GM19099 (cell line): ENCODE results near the gene RAB3IL1.

Experiments used
- POLR2A ChIP-seq: IDR thresholded peaks from 3 replicates; pipeline ENCODE4 v1.6.1; 2011; ENCODE audit warnings: low read depth; ENCODE audit not compliant: insufficient read length; ENCODE audit errors: extremely low read depth

Gene RAB3IL1

DNA sequence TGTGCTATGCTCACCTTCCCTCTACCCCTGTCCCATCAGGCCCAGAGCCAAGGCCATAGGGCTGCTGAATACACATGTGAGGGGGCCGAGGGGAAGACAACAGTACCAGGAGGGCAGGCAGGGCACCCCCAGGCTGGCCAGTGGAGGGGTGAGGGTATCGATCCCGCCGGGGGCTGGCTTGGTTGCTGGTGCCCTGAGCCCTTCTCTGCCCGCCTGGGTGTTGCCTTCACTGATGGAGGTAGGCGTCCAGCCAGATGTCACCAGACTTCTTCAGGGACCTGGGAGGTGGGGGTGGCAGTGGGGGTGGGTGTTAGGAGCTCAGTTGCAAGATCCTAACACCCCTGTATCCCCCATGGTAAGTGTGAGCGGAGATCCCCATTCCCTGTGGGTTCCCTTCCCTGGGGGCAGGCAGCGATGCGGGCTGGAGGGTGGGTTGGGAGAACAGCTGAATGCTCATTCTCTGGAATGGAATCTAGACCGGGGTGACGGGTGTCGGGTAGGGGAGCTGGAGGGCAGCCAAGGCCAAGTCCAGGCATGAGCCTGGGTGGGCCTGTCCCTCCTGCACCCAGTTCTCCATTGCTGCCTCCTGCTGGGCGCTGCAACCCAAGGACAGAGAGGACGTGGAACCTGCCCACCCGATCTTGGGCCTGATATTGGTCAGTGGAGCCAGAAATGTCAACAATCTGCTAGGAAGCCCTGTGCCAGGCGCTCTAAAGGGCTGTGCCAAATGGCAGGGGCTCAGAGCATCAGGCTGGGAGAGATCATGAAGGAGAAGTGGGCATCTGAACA, 43.6 kb downstream of the RAB3IL1 start:
- TF ChIP-seq POLR2A: no peak

DNA sequence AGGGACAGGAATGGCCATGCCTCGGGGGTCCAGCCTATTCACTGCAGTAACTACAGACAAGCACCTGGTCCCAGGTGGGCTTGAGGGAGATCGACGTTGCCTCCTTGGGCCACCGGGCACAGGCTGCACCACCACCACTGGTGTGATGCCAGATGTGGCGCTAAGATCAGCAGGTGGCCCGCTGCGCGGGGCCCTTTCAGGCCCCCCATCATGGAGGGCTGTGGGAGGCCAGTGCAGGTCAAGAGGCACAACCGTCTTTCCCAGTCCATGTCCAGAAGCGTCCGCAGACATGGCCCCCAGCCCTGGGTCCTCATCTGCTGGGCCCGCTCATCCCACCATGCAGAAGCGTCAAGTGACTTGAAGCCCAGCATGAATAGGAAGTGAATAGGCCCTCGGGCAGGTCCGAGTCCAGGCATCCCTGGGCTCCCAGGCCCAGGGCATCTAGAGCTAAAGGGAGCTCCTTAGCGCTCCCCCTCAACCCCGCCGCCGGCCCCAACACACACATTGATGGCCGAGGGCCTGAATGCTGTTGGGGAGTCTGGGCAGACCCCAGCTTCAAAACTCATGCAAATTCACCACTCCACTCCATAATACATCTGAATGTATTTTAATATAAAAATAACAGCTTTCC, 44.3 kb downstream of the RAB3IL1 start:
- no peak for TF ChIP-seq POLR2A

DNA sequence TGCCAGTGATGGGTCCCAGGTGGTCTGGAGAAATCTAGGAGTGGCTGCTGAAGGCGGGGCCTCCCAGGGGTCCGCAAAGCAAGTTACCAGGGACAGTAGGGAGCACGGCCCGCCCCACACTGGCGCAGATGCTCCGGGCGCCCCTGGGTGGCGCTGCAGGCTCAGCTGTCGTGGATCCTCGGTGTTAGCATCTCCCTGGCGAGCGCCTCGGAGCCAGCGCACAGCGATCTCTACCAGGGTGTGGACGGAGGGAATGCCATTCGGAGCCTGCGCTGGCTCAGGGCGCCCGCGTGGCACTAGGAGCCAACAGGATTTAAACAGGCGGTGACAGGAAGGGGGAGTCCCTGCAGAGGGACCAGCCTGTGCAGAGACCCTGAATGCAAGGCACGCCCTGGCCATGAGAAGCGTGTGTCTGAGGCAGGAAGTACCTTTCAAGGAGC, 46.2 kb downstream of the RAB3IL1 start:
- no peak for TF ChIP-seq POLR2A

DNA sequence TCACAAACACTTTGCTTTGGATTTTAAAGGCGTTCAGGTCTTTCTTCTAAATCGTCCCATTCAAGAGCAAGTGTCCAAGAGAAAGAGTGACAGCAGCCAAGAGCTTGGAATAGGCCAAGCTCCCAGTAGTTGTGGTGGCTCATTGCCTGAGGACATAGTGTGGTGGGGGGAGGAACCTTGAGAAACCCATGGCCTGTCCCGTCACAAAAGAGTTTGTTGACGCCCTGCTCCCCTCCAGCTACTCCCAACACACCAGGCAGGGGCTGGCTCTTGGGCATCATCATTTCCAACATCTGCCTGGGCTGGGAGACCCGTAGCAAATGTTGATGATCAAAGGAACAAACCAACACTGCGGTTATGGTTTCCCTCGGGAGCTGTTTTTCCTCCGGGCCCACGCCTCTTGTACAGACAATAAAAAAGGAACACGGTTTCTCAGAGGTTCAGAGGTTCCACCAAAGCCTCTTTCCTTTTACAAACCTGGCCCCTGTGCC, 46.8 kb downstream of the RAB3IL1 start:
- TF ChIP-seq POLR2A: no peak

DNA sequence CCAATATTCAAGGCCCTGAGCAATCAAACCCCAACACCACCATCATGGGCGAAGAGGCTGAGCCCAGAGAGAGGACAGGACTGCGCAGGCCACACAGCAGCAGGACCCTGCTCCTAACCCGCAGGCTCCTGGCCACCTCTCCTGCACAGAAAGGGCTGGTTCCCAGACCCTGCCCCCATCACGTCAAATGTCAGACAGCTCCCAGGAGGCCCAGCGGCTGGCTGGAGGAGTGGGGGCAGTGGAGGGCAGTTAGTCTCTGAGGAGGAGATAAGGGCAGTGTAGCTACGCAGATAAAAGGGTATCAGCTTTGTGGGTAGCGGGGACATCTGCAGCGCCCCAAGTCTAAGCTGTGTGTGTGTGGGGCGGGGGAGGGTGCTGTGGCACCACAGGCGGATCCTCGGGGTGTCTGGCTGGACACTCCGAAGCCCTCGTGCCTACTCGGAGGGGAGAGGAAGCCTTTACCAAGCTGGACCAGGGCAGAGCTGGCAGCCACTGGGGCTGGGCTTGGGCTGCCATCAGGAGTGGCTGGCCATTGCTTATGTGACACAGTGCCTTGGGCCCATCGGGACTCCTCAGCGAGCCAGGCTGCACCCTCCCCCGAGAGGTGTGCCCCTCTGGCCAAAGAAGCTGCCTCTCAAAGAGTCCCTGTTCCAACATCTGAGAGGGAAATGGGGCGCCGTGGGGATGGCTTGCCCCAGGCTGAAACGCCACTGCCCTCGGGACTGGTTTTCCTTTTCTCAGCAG, 47.5 kb downstream of the RAB3IL1 start:
- no peak for TF ChIP-seq POLR2A

DNA sequence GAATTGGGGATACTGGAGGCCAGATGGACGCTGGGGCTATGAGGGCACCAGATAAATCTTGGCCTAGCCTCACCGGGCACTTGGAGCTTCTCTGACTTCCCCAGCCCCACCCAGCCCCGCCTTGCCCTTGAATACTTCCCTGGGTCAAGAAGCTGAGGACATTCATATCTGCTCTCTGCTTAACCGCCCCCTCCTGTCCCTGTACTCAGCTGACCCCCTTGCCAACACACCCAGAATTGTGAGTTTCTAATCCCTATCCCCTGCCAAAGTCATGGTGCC, 48.0 kb downstream of the RAB3IL1 start:
- TF ChIP-seq POLR2A: no peak

DNA sequence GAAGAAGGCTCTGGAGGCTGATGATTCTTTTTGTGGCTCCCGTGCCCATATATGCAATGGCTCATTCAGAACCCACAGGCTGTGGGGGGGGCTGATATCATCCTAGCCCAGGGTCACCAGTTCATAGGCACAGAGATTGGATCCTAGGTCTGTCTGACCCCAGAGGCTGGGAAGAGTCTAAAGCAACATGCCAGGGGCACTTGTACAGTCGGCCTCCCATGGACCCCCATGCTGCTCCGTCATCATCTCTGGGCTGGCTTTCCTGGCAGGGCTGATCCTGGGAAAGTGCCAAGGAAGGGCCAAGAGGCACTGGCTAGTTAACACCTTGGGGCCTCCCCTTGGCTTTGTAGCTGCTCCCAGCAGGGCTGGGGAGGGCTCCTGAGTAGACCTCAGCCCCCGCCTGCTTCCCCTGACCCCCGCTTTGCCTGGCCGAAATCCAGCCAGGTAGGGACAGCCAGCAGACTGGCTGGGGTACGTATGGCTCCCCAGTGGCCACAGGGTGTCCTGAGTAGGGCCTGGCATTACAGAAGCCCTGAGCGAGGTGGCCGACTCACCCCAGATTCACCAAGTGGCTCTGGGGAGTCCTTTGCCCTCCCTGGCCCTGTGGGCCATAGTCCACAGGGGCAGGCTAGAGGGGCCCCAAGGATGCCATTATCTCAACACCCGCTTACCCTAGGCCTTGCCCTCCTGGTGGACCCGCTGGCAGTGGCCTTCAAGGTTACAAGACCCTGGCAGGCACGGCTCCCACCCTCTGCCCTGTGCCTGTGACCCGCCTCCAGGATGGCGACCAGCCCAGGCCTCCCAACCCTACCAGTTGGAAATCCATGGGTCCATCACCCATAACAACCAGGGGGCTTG, 48.6 kb downstream of the RAB3IL1 start:
- no peak for TF ChIP-seq POLR2A

DNA sequence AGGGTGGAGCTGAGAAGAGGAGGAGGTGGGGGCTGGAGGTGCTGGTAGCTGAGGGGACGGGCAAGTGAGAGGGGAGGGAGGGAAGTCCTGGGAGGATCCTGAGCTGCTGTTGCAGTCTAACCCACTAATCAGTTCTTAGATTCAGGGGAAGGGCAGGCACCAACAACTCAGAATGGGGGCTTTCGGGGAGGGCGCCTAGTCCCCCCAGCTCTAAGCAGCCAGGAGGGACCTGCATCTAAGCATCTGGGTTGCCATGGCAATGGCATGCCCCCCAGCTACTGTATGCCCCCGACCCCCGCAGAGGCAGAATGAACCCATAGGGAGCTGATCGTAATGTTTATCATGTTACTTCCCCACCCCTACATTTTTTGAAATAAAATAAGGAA, 50.4 kb downstream of the RAB3IL1 start:
- no peak for TF ChIP-seq POLR2A

DNA sequence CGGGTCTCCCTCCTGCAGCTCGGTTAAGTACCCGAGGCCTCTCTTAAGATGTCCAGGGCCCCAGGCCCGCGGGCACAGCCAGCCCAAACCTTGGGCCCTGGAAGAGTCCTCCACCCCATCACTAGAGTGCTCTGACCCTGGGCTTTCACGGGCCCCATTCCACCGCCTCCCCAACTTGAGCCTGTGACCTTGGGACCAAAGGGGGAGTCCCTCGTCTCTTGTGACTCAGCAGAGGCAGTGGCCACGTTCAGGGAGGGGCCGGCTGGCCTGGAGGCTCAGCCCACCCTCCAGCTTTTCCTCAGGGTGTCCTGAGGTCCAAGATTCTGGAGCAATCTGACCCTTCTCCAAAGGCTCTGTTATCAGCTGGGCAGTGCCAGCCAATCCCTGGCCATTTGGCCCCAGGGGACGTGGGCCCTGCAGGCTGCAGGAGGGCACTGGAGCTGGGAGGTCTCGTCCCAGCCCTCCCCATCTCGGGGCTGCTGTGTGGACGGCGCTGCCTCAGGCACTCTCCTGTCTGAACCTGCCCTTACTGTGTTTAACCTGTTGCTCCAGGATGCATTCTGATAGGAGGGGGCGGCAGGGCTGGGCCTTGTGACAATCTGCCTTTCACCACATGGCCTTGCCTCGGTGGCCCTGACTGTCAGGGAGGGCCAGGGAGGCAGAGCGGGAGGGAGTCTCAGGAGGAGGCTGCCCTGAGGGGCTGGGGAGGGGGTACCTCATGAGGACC, 51.0 kb downstream of the RAB3IL1 start:
- no peak for TF ChIP-seq POLR2A

DNA sequence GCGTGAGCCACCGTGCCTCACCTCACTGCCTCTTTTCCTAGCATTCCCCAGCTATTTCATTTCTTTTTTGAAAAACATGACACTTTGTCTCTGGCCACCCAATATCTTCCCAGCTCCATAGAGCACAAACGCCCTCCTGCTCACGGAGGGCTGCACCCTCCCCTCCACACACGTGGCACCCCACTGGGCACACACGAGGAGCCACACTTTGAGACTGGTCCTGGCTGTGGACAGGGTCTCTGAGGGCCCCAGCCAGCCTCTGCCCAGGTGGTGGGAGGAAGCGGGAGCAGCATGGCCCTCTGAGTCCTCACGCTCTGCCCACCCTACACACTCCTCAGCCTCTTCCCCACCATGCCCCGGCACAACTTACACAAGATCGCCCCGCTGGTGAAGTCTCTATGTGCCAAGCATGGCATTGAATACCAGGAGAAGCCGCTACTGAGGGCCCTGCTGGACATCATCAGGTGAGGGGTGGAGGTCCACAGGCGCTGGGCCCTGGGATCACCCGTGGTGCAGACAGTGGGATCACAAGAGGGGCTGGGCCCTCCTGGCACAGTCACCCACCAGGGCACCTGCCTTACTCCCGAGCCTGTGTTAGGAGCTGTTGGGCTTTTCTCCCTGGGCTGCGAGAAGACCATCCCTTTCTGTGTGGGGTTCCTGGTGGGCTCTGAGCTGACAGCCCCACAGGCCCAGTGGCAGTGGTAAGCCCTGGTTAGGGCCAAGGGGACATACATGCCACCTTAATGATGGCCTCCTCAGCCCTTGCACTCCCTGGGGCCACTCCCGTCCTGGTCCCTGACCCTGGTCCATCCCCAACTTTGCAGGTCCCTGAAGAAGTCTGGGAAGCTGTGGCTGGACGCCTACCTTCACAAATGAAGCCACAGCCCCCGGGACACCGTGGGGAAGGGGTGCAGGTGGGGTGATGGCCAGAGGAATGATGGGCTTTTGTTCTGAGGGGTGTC, 52.3 kb downstream of the RAB3IL1 start:
- peak; percentile 19 for TF ChIP-seq POLR2A

DNA sequence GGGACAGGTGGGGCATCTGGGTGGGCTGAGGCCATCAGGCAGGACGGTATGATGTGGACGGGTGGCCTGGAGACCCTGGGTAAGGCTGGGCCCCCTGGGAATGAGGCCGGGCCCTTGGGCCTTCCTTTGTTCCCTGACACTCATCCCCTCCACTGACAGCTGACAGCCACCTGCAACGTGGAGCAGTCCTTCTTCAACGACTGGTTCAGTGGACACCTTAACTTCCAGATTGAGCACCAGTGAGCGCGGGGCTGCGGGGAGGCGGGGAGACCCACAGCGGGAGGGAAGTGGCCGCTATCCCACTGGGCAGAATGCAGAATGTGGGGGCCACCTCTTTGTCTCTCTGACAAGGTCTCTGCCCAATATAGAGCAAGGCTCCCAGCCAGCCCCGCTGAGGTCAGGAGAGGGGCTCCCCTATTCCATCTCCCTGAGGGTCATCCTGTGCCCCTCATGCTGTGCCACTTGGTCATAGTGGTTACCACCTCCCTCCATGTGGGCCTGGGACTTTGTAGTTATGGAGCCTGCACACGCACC, 53.8 kb downstream of the RAB3IL1 start:
- TF ChIP-seq POLR2A: no peak

DNA sequence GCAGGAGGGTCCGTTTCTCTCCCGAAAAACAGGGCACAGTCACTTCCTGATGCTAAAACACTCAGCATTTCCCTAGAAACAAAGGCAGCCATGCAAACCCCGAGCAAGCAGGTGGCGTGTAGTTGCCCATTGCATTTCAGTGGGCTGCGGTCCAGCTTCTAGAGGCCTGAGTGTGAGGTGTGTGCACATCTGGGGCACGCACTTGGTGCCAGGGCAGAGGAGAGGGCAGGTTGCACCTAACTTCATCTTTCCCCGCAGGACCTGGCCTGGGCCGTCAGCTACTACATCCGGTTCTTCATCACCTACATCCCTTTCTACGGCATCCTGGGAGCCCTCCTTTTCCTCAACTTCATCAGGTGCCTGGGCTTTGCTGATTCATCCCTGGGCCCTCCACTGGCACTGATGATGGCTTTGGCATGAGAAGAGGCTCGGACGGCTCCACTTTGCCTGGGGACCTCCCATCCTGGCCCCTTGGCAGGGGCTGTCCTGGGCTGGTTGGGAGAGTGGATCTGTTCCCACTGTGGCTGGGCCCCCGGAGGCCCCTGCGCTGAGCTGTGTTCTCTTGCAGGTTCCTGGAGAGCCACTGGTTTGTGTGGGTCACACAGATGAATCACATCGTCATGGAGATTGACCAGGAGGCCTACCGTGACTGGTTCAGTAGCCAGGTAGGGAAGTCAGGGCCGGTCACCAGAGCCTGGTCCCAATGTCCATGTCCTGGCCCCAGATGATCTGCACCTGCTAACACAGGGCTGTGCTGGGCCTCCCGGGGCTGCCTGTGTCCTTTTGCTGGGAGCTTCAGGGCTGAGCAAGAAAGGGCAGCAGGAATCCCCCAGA, 54.4 kb downstream of the RAB3IL1 start:
- TF ChIP-seq POLR2A: no peak
